Measurements from ENCODE around the gene PRDM1.

- no peak for TF ChIP-seq GATA2 (IDR thresholded peaks at IDR 0.05; ENCODE audit: low read depth, low read length)
- no peak for TF ChIP-seq GATA3 (IDR thresholded peaks at IDR 0.05; ENCODE audit: low read depth, low read length)
These were observed 72.7 kb downstream of the PRDM1 start for GRCh38 chr6:106158816-106159215.
